Uterus (tissue), 2 donors: ENCODE measurements around the gene CCND2.

Experiments used
- POLR2A ChIP-seq, 2 donors: fragments of 450-650 bp; IDR thresholded peaks; one replicate each; pipeline ENCODE4 v1.6.1; 2016; ENCODE audit warnings: antibody characterized with exemption in 2 of 2, mild to moderate bottlenecking in 1 of 2, moderate library complexity in 1 of 2
- TF ChIP-seq, protein P1 (sequence below), 4 experiments: fragments of 200-600 bp in 2 of 4; fragments of 450-650 bp in 2 of 4; sonication (generic) in 2 of 4; IDR thresholded peaks; one replicate each; pipeline ENCODE4 v1.5.1; 2016 to 2019; ENCODE audit warnings: antibody characterized with exemption in 4 of 4, mild to moderate bottlenecking in 2 of 4, moderate library complexity in 1 of 4

DNA sequence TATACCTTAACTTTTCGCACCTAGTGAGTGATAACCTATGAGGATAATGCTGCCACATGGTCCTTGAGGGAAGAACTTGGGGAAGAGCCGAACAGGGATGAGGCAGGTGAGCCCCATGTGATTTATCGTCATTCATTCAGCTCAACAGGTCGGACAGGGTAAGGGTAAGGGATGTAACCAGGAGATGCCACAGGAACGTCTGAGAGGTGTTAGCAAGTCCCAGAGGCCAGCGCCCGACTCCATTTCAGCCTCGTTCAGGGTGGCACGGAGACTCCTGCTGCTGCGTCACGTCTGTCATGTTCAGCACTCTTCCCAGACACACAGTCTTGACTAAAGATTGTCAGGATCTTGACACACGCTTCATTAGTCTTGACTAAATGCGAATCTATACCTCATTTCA, 24.1 kb downstream of the CCND2 start:
- TF ChIP-seq, protein P1, sequence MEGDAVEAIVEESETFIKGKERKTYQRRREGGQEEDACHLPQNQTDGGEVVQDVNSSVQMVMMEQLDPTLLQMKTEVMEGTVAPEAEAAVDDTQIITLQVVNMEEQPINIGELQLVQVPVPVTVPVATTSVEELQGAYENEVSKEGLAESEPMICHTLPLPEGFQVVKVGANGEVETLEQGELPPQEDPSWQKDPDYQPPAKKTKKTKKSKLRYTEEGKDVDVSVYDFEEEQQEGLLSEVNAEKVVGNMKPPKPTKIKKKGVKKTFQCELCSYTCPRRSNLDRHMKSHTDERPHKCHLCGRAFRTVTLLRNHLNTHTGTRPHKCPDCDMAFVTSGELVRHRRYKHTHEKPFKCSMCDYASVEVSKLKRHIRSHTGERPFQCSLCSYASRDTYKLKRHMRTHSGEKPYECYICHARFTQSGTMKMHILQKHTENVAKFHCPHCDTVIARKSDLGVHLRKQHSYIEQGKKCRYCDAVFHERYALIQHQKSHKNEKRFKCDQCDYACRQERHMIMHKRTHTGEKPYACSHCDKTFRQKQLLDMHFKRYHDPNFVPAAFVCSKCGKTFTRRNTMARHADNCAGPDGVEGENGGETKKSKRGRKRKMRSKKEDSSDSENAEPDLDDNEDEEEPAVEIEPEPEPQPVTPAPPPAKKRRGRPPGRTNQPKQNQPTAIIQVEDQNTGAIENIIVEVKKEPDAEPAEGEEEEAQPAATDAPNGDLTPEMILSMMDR (IDR thresholded peaks at IDR 0.05): no peak
- no peak for TF ChIP-seq POLR2A (IDR thresholded peaks at IDR 0.05)
